VCaP (cell line): ENCODE measurements around the gene NFU1.
A peak's percentile ranks its signal among the peaks of the same experiment; 100 is the strongest.

ENCODE experiments used
- H3K27ac ChIP-seq: fragments of 450-650 bp; 2 replicates; pipeline ENCODE4 v1.5.1; 2017
- TF ChIP-seq, protein P1 (sequence below): fragments of 450-650 bp; conservative IDR thresholded peaks from 2 replicates; pipeline ENCODE4 v1.5.1; 2017; ENCODE audit warnings: mild to moderate bottlenecking, moderate library complexity

Gene NFU1

GRCh38 chr2:69436938-69437750 lies at the start of gene NFU1:
NFU1 (minus strand) TSS chr2:69437435; CDS start chr2:69437422, 13 bp downstream.
- H3K27ac ChIP-seq: peak within 1 kb of the TSS; percentile 99
- TF ChIP-seq, protein P1, sequence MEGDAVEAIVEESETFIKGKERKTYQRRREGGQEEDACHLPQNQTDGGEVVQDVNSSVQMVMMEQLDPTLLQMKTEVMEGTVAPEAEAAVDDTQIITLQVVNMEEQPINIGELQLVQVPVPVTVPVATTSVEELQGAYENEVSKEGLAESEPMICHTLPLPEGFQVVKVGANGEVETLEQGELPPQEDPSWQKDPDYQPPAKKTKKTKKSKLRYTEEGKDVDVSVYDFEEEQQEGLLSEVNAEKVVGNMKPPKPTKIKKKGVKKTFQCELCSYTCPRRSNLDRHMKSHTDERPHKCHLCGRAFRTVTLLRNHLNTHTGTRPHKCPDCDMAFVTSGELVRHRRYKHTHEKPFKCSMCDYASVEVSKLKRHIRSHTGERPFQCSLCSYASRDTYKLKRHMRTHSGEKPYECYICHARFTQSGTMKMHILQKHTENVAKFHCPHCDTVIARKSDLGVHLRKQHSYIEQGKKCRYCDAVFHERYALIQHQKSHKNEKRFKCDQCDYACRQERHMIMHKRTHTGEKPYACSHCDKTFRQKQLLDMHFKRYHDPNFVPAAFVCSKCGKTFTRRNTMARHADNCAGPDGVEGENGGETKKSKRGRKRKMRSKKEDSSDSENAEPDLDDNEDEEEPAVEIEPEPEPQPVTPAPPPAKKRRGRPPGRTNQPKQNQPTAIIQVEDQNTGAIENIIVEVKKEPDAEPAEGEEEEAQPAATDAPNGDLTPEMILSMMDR: peak; percentile 74

DNA sequence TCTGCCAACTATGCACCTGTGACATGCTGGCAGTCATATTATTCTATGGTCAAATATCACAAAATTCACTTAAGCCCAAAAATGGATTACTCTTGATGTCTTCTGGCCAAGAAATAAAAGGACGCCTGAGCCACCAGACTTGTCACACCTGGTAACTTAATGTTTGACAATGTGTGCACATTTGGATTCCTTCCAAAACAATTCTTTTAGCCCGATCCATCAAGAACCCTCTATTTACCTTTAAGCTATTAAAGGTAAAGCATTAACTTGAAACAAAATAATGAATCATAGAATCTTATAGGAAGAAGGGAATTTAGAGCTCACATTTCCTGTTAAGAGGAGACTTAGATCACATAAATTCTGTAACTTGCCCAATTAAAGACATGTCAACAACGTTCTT lies 46.5 kb upstream of the NFU1 start:
- TF ChIP-seq, protein P1: no peak
- H3K27ac ChIP-seq: peak overlapping the region; percentile 100

- H3K27ac ChIP-seq: peak overlapping the region; percentile 100
- TF ChIP-seq, protein P1: no peak
Observed at GRCh38 chr2:69483024-69483423, 45.8 kb upstream of the NFU1 start.

- H3K27ac ChIP-seq: peak overlapping the region; percentile 100
- TF ChIP-seq, protein P1: no peak
Observed at GRCh38 chr2:69482471-69482870, 45.2 kb upstream of the NFU1 start.

GRCh38 chr2:69481421-69481820 lies 44.2 kb upstream of the NFU1 start:
- H3K27ac ChIP-seq: peak overlapping the region; percentile 100
- TF ChIP-seq, protein P1: no peak

DNA sequence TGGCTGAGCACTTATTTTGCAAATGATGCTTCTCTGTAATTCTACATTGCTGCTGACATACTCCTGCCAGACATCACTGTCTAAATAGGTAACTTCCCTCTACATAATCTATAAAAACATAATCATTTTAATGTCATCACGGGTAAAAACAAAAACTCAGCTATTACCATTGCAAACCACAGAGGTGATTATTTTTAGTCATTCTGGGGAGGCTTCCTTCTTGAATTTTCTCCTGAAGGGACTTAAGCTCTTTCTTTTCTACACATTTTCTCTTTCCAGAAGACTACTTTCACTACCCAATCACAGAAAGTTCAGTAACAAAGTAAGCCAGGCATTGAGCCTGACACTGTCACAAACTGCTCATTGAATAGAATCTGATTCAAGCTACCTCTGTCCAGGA lies 40.4 kb upstream of the NFU1 start:
- TF ChIP-seq, protein P1: no peak
- H3K27ac ChIP-seq: no peak overlapping the region

GRCh38 chr2:69474688-69475087 lies 37.5 kb upstream of the NFU1 start:
- TF ChIP-seq, protein P1: no peak
- no peak overlapping the region for H3K27ac ChIP-seq
